GM18505 (cell line): ENCODE data around the gene NARS2.
"Not testable (repeated sequence)": the region's sequence is repeated elsewhere in the genome, so short reads cannot be mapped to it uniquely, and the experiment has no call there.

ENCODE experiments used
- ATAC-seq: cut with Tn5 transposase; IDR thresholded peaks from one replicate; pipeline ENCODE4 v1.9.1; 2021; ENCODE audit not compliant: unreplicated experiment
- POLR2A ChIP-seq: IDR thresholded peaks from 4 replicates; pipeline ENCODE4 v1.6.1; 2011; ENCODE audit warnings: borderline replicate concordance; ENCODE audit not compliant: insufficient read depth, insufficient read length; ENCODE audit errors: extremely low read depth

Gene NARS2

DNA sequence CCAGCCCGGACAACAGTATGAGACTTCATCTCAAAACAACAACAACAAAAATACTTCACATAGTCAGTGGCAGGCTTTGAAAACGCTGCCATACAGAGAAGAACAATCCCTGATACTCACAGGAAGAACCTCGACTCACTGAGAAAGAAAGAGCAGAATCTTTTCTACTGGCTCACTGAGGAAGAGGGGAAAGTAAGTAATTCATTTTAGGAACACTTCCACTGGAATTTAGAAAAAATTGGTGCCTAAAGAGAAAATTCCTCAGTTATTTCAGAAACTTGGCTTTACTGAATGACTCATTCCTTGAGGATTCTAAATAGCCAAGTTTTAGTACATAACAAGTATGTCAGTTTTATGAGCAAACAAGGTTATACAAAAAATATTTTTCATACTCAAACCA is 12.3 kb downstream of the NARS2 start:
- no peak for ATAC-seq
- no peak for TF ChIP-seq POLR2A

DNA sequence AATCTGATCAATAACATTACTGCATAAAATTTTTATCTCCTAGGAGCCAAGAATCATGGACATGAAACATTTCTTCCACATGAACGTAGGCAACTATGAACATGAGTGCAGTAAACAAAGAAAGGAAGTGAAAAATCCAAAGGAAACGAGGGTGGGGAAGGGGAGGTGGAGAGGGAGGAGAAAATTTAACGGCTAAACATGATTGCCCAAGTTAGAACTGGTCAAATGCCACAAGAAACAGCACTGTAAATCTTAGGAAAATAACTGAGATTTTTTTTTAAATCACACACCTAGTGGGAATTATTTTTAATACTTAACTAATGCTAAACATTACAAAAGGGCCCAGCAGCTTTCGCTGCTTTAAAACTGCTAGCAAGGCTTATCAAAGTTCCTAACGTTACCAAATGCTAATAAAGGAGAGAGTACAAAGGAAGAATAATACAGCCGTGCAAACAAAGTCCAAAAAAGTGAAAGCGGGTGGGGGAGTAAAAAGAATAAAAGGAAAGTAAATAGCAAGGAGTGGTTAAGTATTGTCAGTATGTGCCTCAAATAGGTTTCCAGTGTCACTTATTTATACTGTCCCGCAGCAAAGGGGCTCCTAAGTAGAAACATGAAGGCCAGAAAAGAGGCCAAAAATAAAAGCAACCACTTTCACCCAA is 13.7 kb downstream of the NARS2 start:
- ATAC-seq, result no peak
- no peak for TF ChIP-seq POLR2A

DNA sequence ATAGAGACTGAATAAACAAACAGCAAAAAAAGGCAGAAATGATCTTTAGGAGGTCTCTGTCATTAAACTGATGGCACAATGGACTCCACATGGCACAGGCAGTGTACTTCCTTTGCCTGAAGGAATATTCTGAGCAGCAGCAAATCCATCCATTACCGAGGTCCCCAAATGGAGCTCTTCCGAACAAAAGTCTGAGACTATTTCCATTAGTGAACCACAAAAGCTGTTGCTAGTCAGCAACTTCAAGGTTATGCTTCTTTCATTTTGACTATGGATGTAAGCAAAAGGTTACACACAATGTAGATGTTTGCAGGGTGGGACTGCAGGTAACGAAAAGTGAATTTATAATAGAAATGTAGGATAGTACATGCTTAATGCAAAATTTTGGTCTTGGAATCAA is 14.5 kb downstream of the NARS2 start:
- ATAC-seq, result no peak
- TF ChIP-seq POLR2A, result no peak

DNA sequence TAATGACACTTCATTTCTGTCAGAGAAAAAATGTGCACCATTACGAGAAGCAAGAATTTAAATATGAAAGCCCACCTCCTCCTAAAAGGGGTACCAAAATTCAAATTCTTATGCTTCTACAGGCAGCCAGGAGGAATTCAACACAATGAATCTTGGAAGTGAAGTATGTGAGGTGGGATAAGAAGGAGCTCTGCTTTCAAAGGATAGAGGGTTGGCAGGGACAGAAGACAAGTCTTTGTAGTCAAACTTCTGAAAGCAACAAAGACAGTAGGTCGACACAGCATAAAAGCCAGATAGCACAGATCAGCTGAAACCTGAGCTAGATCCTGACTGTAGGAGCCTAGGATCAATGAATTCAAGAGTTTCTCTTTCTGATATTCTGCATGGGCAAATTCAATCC is 17.4 kb downstream of the NARS2 start:
- no peak for ATAC-seq
- no peak for TF ChIP-seq POLR2A

DNA sequence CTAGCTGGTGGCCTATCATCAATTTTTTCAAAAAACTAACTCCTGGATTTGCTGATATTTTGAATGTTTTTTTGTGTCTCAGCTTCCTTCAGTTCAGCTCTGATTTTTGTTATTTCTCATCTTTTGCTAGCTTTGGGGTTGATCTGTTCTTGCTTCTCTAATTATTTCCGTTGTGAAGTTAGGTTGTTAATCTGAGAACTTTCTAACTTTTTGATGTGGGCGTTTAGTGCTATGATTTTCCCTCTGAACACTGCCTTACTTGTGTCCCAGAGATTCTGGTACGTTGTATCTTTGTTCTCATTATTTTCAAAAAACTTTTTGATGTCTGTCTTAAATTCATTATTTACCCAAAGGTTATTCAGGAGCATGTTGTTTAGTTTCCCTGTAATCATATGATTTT is 19.1 kb downstream of the NARS2 start:
- ATAC-seq, result no peak
- no peak for TF ChIP-seq POLR2A

DNA sequence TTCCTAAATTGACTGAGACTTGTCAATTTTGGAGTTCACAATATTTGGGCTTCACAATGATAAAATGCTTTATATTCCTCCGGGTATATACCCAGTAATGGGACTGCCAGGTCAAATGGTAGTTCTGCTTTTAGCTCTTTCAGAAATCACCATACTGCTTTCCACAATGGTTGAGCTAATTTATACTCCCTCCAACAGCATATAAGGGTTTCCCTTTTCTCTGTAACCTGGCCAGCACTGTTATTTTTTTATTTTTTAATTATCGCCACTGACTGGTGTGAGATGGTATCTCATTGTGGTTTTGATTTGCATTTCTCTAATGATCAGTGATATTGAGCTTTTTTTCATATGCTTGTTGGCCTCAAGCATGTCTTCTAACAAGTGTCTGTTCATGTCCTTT is 21.8 kb downstream of the NARS2 start:
- no peak for TF ChIP-seq POLR2A
- ATAC-seq, result no peak

DNA sequence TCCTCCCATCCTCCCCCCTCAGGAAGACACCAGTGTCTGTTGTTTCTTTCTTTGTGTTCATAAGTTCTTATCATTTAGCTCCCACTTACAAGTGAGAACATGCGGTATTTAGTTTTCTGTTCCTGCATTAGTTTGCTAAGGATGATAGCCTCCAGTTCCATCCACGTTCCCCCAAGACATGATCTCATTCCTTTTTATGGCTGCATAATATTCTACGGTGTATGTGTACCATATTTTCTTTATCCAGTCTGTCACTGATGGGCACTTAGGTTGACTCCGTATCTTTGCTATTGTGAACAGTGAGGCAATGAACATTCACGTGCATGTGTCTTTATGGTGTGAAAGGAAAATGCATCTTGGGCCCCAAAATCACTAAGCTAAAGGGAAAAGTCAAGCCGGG is 22.5 kb downstream of the NARS2 start:
- ATAC-seq, result not testable (repeated sequence)

DNA sequence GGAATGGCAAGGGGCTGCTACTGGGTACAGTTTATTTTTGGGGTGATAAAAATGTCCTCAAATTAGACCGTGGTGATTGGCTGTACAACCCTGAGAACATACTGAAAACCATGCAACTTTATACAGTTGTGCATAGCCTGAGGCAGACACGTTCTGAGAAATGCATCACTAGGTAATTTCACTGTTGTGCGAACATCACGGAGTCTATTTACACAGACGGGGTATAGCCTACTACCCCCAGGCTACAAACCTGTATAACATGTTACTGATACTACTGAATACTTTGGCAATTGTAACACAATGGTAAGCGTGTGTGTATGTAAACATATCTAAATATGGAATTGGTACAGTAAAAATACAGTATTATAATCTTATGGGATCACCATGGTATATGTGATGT is 23.6 kb downstream of the NARS2 start:
- no peak for TF ChIP-seq POLR2A
- no peak for ATAC-seq

DNA sequence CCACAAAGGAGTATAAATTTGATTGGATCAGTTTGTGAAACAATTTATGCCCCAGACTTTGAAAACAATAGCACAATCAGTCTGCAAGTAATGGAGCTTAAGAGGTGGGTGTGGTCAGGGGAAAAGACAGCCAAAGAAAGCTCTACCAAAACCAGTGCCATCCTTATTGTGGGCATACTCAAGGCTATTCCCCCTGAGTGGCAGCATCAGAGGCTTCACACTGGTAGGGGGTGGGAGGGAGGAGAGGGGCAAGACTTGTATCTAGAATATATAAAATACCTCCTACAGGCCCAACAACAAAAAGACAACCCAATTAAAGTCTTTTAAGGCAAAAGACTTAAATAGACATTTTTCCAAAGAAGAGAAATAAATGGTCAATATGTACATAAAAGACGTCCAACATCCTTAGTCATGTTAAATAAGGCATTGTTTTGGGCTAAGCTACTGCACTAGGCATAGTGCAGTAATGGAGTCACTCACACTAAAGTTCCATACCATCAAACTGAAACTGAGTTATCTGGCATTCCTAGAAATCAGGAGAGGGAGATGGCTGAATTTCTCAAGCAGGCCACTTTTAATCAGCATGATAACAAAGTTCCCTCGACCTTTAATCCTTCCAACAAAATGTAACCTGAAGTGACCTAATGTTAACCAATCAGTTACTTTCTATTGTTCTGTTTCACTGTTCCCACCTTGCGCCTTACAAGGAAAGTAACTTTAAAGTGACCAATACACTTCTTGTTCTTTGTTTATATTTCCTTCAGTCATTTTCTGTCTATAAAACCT is 24.8 kb downstream of the NARS2 start:
- no peak for TF ChIP-seq POLR2A
- ATAC-seq, result no peak

DNA sequence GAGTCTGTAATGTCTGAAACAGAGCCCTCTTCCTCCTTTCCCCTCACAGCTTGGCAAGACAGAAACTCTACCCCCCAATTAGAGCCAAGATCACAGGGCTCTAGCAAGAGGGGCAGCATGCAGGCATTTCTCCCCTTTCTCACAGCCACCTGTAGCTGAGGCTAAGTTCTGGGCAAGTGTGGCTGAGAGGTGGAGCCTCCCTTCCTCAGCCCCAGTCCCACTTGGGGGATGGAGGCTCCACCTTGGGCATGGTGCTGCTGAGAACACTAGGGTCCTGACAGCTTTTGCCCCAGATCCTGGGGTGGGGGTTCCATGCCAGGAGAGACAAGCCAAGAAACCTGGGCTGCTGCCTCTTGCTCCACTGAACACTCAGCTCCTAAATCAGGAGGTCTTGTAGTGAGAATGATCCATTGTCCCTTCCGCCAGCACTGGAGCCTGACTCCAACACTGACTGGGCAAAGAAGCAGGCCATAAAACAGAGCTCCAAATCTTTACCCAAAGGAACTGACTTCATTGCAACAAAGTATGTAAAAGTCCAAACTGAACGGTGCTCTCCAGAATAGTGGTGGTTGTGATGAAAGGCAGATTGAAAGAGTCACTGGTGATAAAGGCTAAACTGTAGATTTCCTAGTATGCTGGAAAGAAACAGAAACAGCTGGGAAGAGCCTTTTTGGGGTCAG is 25.6 kb downstream of the NARS2 start:
- TF ChIP-seq POLR2A, result no peak
- ATAC-seq, result no peak

DNA sequence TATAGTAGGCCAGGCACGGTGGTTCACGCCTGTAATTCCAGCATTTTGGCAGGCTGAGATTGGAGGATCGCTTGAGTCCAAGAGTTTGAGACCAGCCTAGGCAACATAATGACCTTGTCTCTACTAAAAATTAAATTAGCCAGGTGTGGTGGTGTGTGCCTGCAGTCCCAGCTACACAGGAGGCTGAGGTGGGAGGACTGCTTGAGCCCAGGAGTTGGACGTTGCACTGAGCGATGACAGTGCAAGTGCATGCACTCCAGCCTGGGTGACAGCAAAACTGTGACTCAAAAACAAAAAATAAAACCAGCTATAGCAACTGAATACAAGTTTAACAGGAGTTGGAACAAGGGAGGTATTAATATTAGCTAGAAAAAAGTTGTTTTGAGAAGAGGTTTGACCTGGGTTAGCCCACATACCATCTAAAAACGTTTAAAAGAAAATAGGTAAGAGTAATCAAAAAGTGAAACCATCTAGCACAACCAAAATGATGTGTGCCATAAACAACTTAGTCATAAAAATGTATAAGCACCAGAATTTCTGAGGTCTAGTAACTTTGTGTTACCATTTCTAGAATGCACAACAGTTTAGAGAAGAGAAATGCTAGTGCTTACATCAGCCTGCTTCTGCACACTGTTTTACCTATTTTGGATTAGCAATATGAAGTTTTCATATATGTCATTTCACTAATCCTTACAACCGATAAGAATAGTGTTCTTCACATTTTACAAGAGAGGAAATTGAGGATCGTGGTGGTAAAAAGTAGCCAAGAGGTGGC is 26.5 kb downstream of the NARS2 start:
- no peak for ATAC-seq
- TF ChIP-seq POLR2A, result no peak

DNA sequence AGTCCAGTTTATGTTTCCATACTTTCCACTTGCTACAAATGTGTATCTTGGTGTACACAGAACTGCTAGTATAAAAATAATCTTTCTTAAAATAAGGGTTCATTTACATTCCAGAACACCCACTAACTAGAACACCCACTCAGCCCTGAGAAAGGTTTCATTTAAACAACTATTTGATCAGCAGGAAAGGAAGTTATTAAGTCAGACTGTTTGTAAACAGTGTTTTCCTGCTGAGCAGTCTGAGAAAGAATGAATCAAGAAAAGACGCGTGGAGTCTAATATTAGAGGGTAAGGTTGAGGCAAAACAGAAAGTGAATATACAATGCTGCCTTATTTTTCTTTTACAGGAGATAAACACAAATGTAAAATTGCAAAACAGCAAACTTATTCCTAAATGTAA is 32.7 kb downstream of the NARS2 start:
- ATAC-seq, result no peak
- TF ChIP-seq POLR2A, result no peak

DNA sequence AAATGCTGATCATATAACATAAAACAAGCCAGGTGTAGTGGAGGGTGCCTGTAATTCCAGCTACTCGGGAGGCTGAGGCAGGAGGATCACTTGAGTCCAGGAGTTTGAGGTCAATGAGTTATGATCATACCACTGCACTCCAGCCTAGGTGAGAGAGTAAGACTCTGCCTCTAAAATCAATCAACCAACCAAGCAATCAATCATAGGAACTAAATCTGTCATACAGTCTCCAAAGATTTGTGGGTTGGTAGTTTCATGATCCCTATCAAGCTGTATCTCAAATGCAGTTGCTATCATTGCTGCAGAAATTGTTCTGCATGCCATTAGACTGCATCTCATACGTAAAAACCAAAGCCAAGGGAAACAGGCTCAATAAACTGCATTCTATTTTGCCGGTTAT is 33.1 kb downstream of the NARS2 start:
- TF ChIP-seq POLR2A, result no peak
- ATAC-seq, result no peak
